HG02943 (cell line): ENCODE measurements around the gene CAMKK2.
"Not testable (repeated sequence)": the region's sequence is repeated elsewhere in the genome, so short reads cannot be mapped to it uniquely, and the experiment has no call there.

Experiments
- ATAC-seq: cut with Tn5 transposase; IDR thresholded peaks from one replicate; pipeline ENCODE4 v1.9.1; 2021; ENCODE audit warnings: mild to moderate bottlenecking, low read depth, moderate library complexity; ENCODE audit not compliant: unreplicated experiment

Gene CAMKK2

GRCh38 chr12:121208571-121208970 lies 87.9 kb downstream of the CAMKK2 start:
- ATAC-seq, result not testable (repeated sequence)

GRCh38 chr12:121205491-121205890 lies 91.0 kb downstream of the CAMKK2 start:
- no peak for ATAC-seq

- ATAC-seq, result no peak
Observed at GRCh38 chr12:121203482-121203881, 93.0 kb downstream of the CAMKK2 start.

- ATAC-seq, result no peak
Observed at GRCh38 chr12:121202407-121203355, 93.8 kb downstream of the CAMKK2 start.

- ATAC-seq, result not testable (repeated sequence)
Observed at GRCh38 chr12:121201140-121201539, 95.4 kb downstream of the CAMKK2 start.

GRCh38 chr12:121198949-121199348 lies 97.6 kb downstream of the CAMKK2 start:
- ATAC-seq, result no peak

GRCh38 chr12:121196902-121197301 lies 99.6 kb downstream of the CAMKK2 start:
- ATAC-seq, result no peak

- ATAC-seq, result no peak
Observed at GRCh38 chr12:121191151-121191550, 105.4 kb downstream of the CAMKK2 start.

- ATAC-seq, result no peak
Observed at GRCh38 chr12:121190523-121191031, 105.9 kb downstream of the CAMKK2 start.

GRCh38 chr12:121189619-121190155 lies 106.8 kb downstream of the CAMKK2 start:
- no peak for ATAC-seq

- ATAC-seq, result no peak
Observed at GRCh38 chr12:121189131-121189530, 107.4 kb downstream of the CAMKK2 start.

GRCh38 chr12:121188227-121188626 lies 108.3 kb downstream of the CAMKK2 start:
- no peak for ATAC-seq
